Measurements from ENCODE around the gene GRK3. TPM values are rescaled to one million over a fixed set of nuclear protein-coding genes. Genes with fewer than 3 reads are reported as not detected.

The GRK3 gene
- total and polyA plus RNA-seq, 2 donors (not counting 3 experiments of a cell fraction or from before 2014, with no cell fraction given), result 0.68 to 4.4 TPM

GRCh38 chr22:25764270-25765015 lies 200.0 kb downstream of the GRK3 start:
- Histone ChIP-seq H3K4me3 (replicated peaks in 1 of 3; ENCODE audit: insufficient read depth in 1 of 3, low read depth in 1 of 3, low read length in 3 of 3) (no peak overlapping the region), H3K36me3 (ENCODE audit: control insufficient read depth in 2 of 2, extremely low read depth in 1 of 2, insufficient read depth in 2 of 2, low read length in 2 of 2) (no peaks in the 10 kb centered on the region), H3K79me2 (ENCODE audit: control insufficient read depth, insufficient read depth, low read length) (no peaks in the 10 kb centered on the region), H2AFZ (ENCODE audit: low read depth, low read length) (no peak overlapping the region), H3K9me1 (replicated peaks; ENCODE audit: control insufficient read depth, extremely low read depth, insufficient read depth, low read length) (no peaks in the 10 kb centered on the region), H3K27ac (ENCODE audit: insufficient read depth, low read depth, low read length) (no peak overlapping the region), H3K27me3 (ENCODE audit: control insufficient read depth in 2 of 2, insufficient read depth in 2 of 2, low read length in 2 of 2) (no peaks in the 10 kb centered on the region), H3K9me3 (replicated peaks; ENCODE audit: control insufficient read depth, insufficient read depth, low read length) (peaks cover 4% of the 10 kb centered on the region), H4K20me1 (replicated peaks; ENCODE audit: control insufficient read depth, extremely low read depth, insufficient read depth, low read length) (no peaks in the 10 kb centered on the region), H3K9ac (replicated peaks; ENCODE audit: extremely low read depth, insufficient read depth, low read length) (no peak overlapping the region), H3K4me2 (ENCODE audit: insufficient read depth, low read length) (no peak overlapping the region), H3K4me1 (ENCODE audit: control insufficient read depth, extremely low read depth, insufficient read depth, low read length) (peaks cover 19% of the 10 kb centered on the region)
- intact Hi-C loops (cut with micrococcal nuclease), result loop anchor here (5.0 kb wide), 1 partner anchor 62 kb away; no protein-coding TSS in a partner anchor
- FAIRE-seq (no peak), DNase-seq (ENCODE audit: low read depth, low spot score) (no peak)
- ChIA-PET CTCF (interaction anchor here (1.7 to 3.5 kb wide), 3 partner anchors 9 to 302 kb away, joined by 4 to 39 read pairs (median 7); no protein-coding TSS in a partner anchor), POLR2A (no interaction called here)
- dilution Hi-C loops (cut with MboI; ENCODE audit: extremely low pct_ligation_motif_present, low sequenced_read_pairs), result no loop called here
- TF ChIP-seq JUN (IDR thresholded peaks at IDR 0.05; ENCODE audit: borderline replicate concordance, insufficient read depth, insufficient read length, low read depth) (no peak), MYC (IDR thresholded peaks at IDR 0.05; ENCODE audit: low read depth, low read length) (no peak), EZH2 (IDR thresholded peaks at IDR 0.05; ENCODE audit: borderline replicate concordance, low read depth, low read length, severe bottlenecking) (no peak), FOS (IDR thresholded peaks at IDR 0.05; ENCODE audit: borderline replicate concordance, insufficient read depth, low read length) (no peak), POLR2A (IDR thresholded peaks at IDR 0.05; ENCODE audit: low read depth, low read length) (no peak), GATA2 (IDR thresholded peaks at IDR 0.05; ENCODE audit: insufficient read depth, insufficient read length, low read depth, low read length) (no peak), POLR2AphosphoS5 (IDR thresholded peaks at IDR 0.05; ENCODE audit: insufficient read depth, low read depth, low read length) (no peak)
- TF ChIP-seq, protein P1, sequence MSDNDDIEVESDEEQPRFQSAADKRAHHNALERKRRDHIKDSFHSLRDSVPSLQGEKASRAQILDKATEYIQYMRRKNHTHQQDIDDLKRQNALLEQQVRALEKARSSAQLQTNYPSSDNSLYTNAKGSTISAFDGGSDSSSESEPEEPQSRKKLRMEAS (IDR thresholded peaks at IDR 0.05; ENCODE audit: insufficient read depth, insufficient read length), result no peak
- TF ChIP-seq, protein P2, sequence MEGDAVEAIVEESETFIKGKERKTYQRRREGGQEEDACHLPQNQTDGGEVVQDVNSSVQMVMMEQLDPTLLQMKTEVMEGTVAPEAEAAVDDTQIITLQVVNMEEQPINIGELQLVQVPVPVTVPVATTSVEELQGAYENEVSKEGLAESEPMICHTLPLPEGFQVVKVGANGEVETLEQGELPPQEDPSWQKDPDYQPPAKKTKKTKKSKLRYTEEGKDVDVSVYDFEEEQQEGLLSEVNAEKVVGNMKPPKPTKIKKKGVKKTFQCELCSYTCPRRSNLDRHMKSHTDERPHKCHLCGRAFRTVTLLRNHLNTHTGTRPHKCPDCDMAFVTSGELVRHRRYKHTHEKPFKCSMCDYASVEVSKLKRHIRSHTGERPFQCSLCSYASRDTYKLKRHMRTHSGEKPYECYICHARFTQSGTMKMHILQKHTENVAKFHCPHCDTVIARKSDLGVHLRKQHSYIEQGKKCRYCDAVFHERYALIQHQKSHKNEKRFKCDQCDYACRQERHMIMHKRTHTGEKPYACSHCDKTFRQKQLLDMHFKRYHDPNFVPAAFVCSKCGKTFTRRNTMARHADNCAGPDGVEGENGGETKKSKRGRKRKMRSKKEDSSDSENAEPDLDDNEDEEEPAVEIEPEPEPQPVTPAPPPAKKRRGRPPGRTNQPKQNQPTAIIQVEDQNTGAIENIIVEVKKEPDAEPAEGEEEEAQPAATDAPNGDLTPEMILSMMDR (IDR thresholded peaks at IDR 0.05; ENCODE audit: extremely low read depth in 1 of 2, insufficient read depth in 1 of 2, low read depth in 1 of 2, low read length in 2 of 2), result no peak
- BruUV-seq (replicated peaks), result no TSS peak
